Smooth muscle cell (in vitro differentiated cells): Measurements from ENCODE around the gene SCN2B. TPM values are rescaled to one million over a fixed set of nuclear protein-coding genes. Genes with fewer than 3 reads are reported as not detected.

ENCODE experiments used
- DNase-seq: peaks from one replicate; lab custom pipeline; 2025; ENCODE audit not compliant: unreplicated experiment; lab: John Stamatoyannopoulos, UW
- H2AFZ ChIP-seq: fragments of 200-600 bp; sonication (generic); 2 replicates; pipeline ENCODE4 v1.6.0; 2016; ENCODE audit warnings: antibody characterized with exemption, low read depth, mild to moderate bottlenecking
- H3F3A ChIP-seq: fragments of 200-600 bp; sonication (generic); 2 replicates; pipeline ENCODE4 v1.6.0; 2017; ENCODE audit warnings: antibody characterized with exemption, low read depth
- H3K27ac ChIP-seq: fragments of 200-600 bp; sonication (generic); 2 replicates; pipeline ENCODE4 v1.5.1; 2016; ENCODE audit warnings: low read depth, mild to moderate bottlenecking
- H3K27me3 ChIP-seq: fragments of 200-600 bp; sonication (generic); 2 replicates; pipeline ENCODE4 v1.6.1; 2016; ENCODE audit warnings: low read depth, mild to moderate bottlenecking
- H3K36me3 ChIP-seq: fragments of 200-600 bp; sonication (generic); 2 replicates; pipeline ENCODE4 v1.5.1; 2016; ENCODE audit warnings: low read depth
- H3K4me1 ChIP-seq: fragments of 200-600 bp; sonication (generic); 2 replicates; pipeline ENCODE4 v1.5.1; 2016; ENCODE audit warnings: low read depth
- H3K4me2 ChIP-seq: fragments of 200-600 bp; sonication (generic); 2 replicates; pipeline ENCODE4 v1.6.0; 2016; ENCODE audit warnings: mild to moderate bottlenecking
- H3K4me3 ChIP-seq: fragments of 200-600 bp; sonication (generic); 2 replicates; pipeline ENCODE4 v1.5.1; 2016; ENCODE audit warnings: mild to moderate bottlenecking
- H3K79me2 ChIP-seq: fragments of 200-600 bp; sonication (generic); 2 replicates; pipeline ENCODE4 v1.6.0; 2016; ENCODE audit warnings: low read depth, mild to moderate bottlenecking
- H3K9ac ChIP-seq: fragments of 200-600 bp; sonication (generic); 2 replicates; pipeline ENCODE4 v1.6.0; 2016; ENCODE audit warnings: low read depth
- H3K9me3 ChIP-seq: fragments of 200-600 bp; sonication (generic); replicated peaks from 2 replicates; pipeline ENCODE4 v1.5.1; 2016; ENCODE audit warnings: low read depth
- H4K20me1 ChIP-seq: fragments of 200-600 bp; sonication (generic); 2 replicates; pipeline ENCODE4 v1.6.0; 2016; ENCODE audit warnings: low read depth
- WGBS: methylation state at CpG from one replicate; pipeline ENCODE4 v1.1.7; 2016; ENCODE audit warnings: low lambda C conversion rate; 5-methylcytosine and 5-hydroxymethylcytosine counted together
- polyA plus RNA-seq: library from polyadenylated mRNA; unstranded; fragments of >200 nt; fragmentation: Nextera tagmentation; extraction: Ambion mirVana; gene quantifications from 2 replicates; pipeline ENCODE4 v1.2.1, GENCODE V29; 2016
- total RNA-seq: library from RNA; depleted of rRNA; stranded (reverse); fragments of >200 nt; gene quantifications from 2 replicates; pipeline ENCODE4 v1.2.3, GENCODE V29; 2014
- TF ChIP-seq, protein P1 (sequence below): fragments of 200-600 bp; sonication (generic); IDR thresholded peaks from 2 replicates; pipeline ENCODE4 v1.5.1; 2017; ENCODE audit warnings: borderline replicate concordance, mild to moderate bottlenecking, antibody characterized with exemption; ENCODE audit not compliant: insufficient read depth, poor library complexity, severe bottlenecking

The SCN2B gene
- total and polyA plus RNA-seq, 2 experiments from 2014 or later = 0.31 to 0.40 TPM

GRCh38 chr11:118152020-118152551, 24.4 kb downstream of the SCN2B start:
- Histone ChIP-seq H3K79me2 (no peaks in the 10 kb centered on the region), H3K4me1 (peaks cover 25% of the 10 kb centered on the region), H3K36me3 (no peaks in the 10 kb centered on the region), H3K27ac (no peak overlapping the region), H3K4me3 (peak overlapping the region; percentile 66), H4K20me1 (no peaks in the 10 kb centered on the region), H2AFZ (peak overlapping the region; percentile 88), H3K9me3 (no peaks in the 10 kb centered on the region), H3K27me3 (peaks cover 90% of the 10 kb centered on the region), H3K9ac (no peak overlapping the region), H3F3A (no peaks in the 10 kb centered on the region), H3K4me2 (peak overlapping the region; percentile 96)
- WGBS = 11% methylated on average over 16 of the region's 16 CpGs
- TF ChIP-seq, protein P1, sequence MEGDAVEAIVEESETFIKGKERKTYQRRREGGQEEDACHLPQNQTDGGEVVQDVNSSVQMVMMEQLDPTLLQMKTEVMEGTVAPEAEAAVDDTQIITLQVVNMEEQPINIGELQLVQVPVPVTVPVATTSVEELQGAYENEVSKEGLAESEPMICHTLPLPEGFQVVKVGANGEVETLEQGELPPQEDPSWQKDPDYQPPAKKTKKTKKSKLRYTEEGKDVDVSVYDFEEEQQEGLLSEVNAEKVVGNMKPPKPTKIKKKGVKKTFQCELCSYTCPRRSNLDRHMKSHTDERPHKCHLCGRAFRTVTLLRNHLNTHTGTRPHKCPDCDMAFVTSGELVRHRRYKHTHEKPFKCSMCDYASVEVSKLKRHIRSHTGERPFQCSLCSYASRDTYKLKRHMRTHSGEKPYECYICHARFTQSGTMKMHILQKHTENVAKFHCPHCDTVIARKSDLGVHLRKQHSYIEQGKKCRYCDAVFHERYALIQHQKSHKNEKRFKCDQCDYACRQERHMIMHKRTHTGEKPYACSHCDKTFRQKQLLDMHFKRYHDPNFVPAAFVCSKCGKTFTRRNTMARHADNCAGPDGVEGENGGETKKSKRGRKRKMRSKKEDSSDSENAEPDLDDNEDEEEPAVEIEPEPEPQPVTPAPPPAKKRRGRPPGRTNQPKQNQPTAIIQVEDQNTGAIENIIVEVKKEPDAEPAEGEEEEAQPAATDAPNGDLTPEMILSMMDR = no peak
- no peak for DNase-seq

DNA sequence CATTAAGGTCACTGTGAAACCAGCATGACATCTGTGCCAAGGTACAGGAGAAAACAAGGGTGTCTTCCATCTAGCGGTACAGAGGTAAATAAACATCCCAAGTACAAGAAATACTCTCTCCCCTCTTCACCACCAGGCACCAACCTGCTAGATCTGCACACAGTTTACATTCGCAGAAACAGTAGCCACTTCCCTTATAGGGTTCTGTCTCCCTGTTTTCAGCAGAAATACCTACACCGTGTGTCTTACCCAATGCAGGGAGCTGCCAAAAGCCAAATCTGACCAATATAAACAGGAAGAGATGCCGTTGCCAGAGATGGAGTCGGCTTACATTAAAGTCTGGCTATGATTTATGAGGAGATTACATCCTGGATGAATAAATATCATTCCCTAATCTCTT, 25.0 kb downstream of the SCN2B start:
- H3K9me3 ChIP-seq = no peaks in the 10 kb centered on the region
- TF ChIP-seq, protein P1 = no peak
- no peak overlapping the region for H2AFZ ChIP-seq
- H3K27ac ChIP-seq = no peak overlapping the region
- H3K36me3 ChIP-seq = no peaks in the 10 kb centered on the region
- H3F3A ChIP-seq = no peaks in the 10 kb centered on the region
- H3K27me3 ChIP-seq = peaks cover 83% of the 10 kb centered on the region
- H3K9ac ChIP-seq = no peak overlapping the region
- H3K79me2 ChIP-seq = no peaks in the 10 kb centered on the region
- 74% methylated on average over 5 of the region's 5 CpGs for WGBS
- H3K4me2 ChIP-seq = no peak overlapping the region
- DNase-seq = no peak
- H3K4me3 ChIP-seq = no peak overlapping the region
- H3K4me1 ChIP-seq = peaks cover 18% of the 10 kb centered on the region
- no peaks in the 10 kb centered on the region for H4K20me1 ChIP-seq

- TF ChIP-seq, protein P1 = no peak
- no peaks in the 10 kb centered on the region for H3K79me2 ChIP-seq
- H3K36me3 ChIP-seq = no peaks in the 10 kb centered on the region
- H3K4me2 ChIP-seq = no peak overlapping the region
- H3K27ac ChIP-seq = no peak overlapping the region
- no peak overlapping the region for H3K9ac ChIP-seq
- H4K20me1 ChIP-seq = no peaks in the 10 kb centered on the region
- WGBS = 79% methylated on average over 1 of the region's 1 CpG
- H3F3A ChIP-seq = no peaks in the 10 kb centered on the region
- H3K27me3 ChIP-seq = peaks cover 68% of the 10 kb centered on the region
- H3K9me3 ChIP-seq = no peaks in the 10 kb centered on the region
- DNase-seq = no peak
- peaks cover 9% of the 10 kb centered on the region for H3K4me1 ChIP-seq
- no peak overlapping the region for H2AFZ ChIP-seq
- no peak overlapping the region for H3K4me3 ChIP-seq
Observed at GRCh38 chr11:118149493-118149892, 26.9 kb downstream of the SCN2B start.

DNA sequence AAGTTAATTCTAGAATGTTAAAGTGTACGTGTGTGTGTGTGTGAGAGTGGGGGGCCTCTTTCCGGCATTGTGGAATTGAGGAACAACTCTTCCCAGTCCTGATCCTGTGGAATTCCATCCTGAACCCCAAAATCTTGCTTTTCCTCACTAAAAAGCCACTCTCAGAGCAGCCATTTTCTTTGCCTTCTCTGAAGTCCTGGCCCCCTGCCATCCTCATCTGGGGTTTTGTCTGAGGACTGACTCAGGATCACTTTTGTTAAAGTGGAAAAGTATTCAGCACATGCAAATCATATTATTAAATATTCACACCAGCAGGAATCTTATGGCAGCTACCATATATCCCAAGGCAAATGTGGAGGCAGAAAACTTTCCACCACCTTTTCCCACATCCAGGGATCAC, 27.6 kb downstream of the SCN2B start:
- H3K4me2 ChIP-seq = no peak overlapping the region
- no peaks in the 10 kb centered on the region for H3F3A ChIP-seq
- no peaks in the 10 kb centered on the region for H3K9me3 ChIP-seq
- H3K4me3 ChIP-seq = no peak overlapping the region
- peaks cover 68% of the 10 kb centered on the region for H3K27me3 ChIP-seq
- 80% methylated on average over 2 of the region's 2 CpGs for WGBS
- no peak overlapping the region for H3K9ac ChIP-seq
- H3K79me2 ChIP-seq = no peaks in the 10 kb centered on the region
- no peak overlapping the region for H2AFZ ChIP-seq
- no peak overlapping the region for H3K27ac ChIP-seq
- TF ChIP-seq, protein P1 = no peak
- no peak for DNase-seq
- no peaks in the 10 kb centered on the region for H4K20me1 ChIP-seq
- H3K36me3 ChIP-seq = no peaks in the 10 kb centered on the region
- H3K4me1 ChIP-seq = peaks cover 9% of the 10 kb centered on the region
